OCI-LY1 (cell line): ENCODE results near the gene ZNF333.

ENCODE experiments used
- H2AFZ ChIP-seq: fragments of 200-600 bp; sonication (generic), shearing (Covaris generic); 2 replicates; pipeline ENCODE4 v1.6.0; 2014; ENCODE audit warnings: antibody characterized with exemption, mild to moderate bottlenecking, low read length
- H3F3A ChIP-seq: fragments of 200-600 bp; sonication (generic), shearing (Covaris generic); 2 replicates; pipeline ENCODE4 v1.6.0; 2014; ENCODE audit warnings: mild to moderate bottlenecking, antibody characterized with exemption, low read length, moderate library complexity; ENCODE audit not compliant: insufficient read depth
- H3K27ac ChIP-seq: fragments of 200-600 bp; sonication (generic); 2 replicates; pipeline ENCODE4 v1.5.1; 2014; ENCODE audit warnings: low read length, mixed run types, mild to moderate bottlenecking, low read depth; ENCODE audit not compliant: poor library complexity, severe bottlenecking
- H3K27me3 ChIP-seq: fragments of 200-600 bp; sonication (generic); 2 replicates; pipeline ENCODE4 v1.6.0; 2014; ENCODE audit warnings: antibody characterized with exemption, mild to moderate bottlenecking, low read length, moderate library complexity; ENCODE audit not compliant: insufficient read depth
- H3K36me3 ChIP-seq: fragments of 200-600 bp; sonication (generic); 2 replicates; pipeline ENCODE4 v1.6.1; 2014; ENCODE audit warnings: mild to moderate bottlenecking, antibody characterized with exemption, low read length, moderate library complexity, mixed read lengths; ENCODE audit not compliant: insufficient read depth
- H3K4me1 ChIP-seq: fragments of 200-600 bp; sonication (generic); 2 replicates; pipeline ENCODE4 v1.5.1; 2014; ENCODE audit warnings: mild to moderate bottlenecking, low read length, moderate library complexity; ENCODE audit not compliant: insufficient read depth, severe bottlenecking
- H3K4me2 ChIP-seq: fragments of 200-600 bp; sonication (generic), shearing (Covaris generic); 2 replicates; pipeline ENCODE4 v1.6.1; 2014; ENCODE audit warnings: low read length
- H3K4me3 ChIP-seq: fragments of 200-600 bp; sonication (generic); 2 replicates; pipeline ENCODE4 v1.5.1; 2014; ENCODE audit warnings: low read length, low read depth, mild to moderate bottlenecking, mixed read lengths; ENCODE audit not compliant: poor library complexity, severe bottlenecking
- H3K79me2 ChIP-seq: fragments of 200-600 bp; shearing (Covaris generic); 2 replicates; pipeline ENCODE4 v1.6.1; 2016; ENCODE audit warnings: mixed run types, low read length, mixed read lengths; ENCODE audit not compliant: insufficient read depth
- H3K9ac ChIP-seq: fragments of 200-600 bp; sonication (generic), shearing (Covaris generic); 2 replicates; pipeline ENCODE4 v1.6.1; 2014; ENCODE audit warnings: mild to moderate bottlenecking, low read length, mixed read lengths
- H3K9me2 ChIP-seq: fragments of 200-600 bp; sonication (generic), shearing (Covaris generic); 2 replicates; pipeline ENCODE4 v1.6.1; 2014; ENCODE audit warnings: low read depth, mild to moderate bottlenecking, low read length, mixed read lengths
- H3K9me3 ChIP-seq: fragments of 200-600 bp; shearing (Covaris generic); 2 replicates; pipeline ENCODE4 v1.6.1; 2014; ENCODE audit warnings: low read length, mixed read lengths
- H4K20me1 ChIP-seq: fragments of 200-600 bp; sonication (generic), shearing (Covaris generic); 2 replicates; pipeline ENCODE4 v1.6.0; 2016; ENCODE audit warnings: mild to moderate bottlenecking, low read length; ENCODE audit not compliant: insufficient read depth
- EZH2 ChIP-seq: fragments of 200-600 bp; sonication (generic), shearing (Covaris generic); IDR thresholded peaks from 2 replicates; pipeline ENCODE4 v1.8.0; 2017; ENCODE audit warnings: borderline replicate concordance, mixed run types, mild to moderate bottlenecking, antibody characterized with exemption, low read length, moderate library complexity, mixed read lengths
- TF ChIP-seq, protein P1 (sequence below): fragments of 200-600 bp; sonication (generic), shearing (Covaris generic); IDR thresholded peaks from 2 replicates; pipeline ENCODE4 v1.5.1; 2017; ENCODE audit warnings: mild to moderate bottlenecking, antibody characterized with exemption, low read length, moderate library complexity, mixed read lengths

Gene ZNF333

GRCh38 chr19:14700711-14701375, 11.0 kb downstream of the ZNF333 start:
- H3K9ac ChIP-seq: no peak overlapping the region
- H3K4me3 ChIP-seq: no peak overlapping the region

DNA sequence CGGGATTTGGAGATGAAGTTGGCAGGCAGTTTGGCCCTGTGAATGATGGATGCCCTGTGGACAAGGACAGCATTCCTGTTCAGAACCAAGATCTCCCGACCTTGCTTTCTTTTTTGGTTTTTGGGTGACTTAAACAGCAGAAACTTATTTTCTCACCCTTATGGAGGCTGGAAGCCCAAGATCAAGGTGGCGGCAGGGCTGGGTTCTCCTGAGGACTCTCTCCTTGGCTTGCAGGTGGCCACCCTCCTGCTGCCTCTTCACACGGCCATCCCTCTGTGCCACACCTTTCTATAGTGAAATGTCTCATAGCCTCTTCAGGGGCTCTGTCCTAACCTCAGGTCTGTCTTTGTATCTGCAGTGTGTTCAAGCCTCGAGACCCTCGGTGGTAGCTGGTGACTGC, 14.0 kb downstream of the ZNF333 start:
- H3F3A ChIP-seq: no peaks in the 10 kb centered on the region
- no peak overlapping the region for H3K9ac ChIP-seq
- no peaks in the 10 kb centered on the region for H3K27me3 ChIP-seq
- H2AFZ ChIP-seq: no peak overlapping the region
- H3K4me1 ChIP-seq: no peaks in the 10 kb centered on the region
- no peaks in the 10 kb centered on the region for H3K79me2 ChIP-seq
- TF ChIP-seq EZH2: no peak
- TF ChIP-seq, protein P1, sequence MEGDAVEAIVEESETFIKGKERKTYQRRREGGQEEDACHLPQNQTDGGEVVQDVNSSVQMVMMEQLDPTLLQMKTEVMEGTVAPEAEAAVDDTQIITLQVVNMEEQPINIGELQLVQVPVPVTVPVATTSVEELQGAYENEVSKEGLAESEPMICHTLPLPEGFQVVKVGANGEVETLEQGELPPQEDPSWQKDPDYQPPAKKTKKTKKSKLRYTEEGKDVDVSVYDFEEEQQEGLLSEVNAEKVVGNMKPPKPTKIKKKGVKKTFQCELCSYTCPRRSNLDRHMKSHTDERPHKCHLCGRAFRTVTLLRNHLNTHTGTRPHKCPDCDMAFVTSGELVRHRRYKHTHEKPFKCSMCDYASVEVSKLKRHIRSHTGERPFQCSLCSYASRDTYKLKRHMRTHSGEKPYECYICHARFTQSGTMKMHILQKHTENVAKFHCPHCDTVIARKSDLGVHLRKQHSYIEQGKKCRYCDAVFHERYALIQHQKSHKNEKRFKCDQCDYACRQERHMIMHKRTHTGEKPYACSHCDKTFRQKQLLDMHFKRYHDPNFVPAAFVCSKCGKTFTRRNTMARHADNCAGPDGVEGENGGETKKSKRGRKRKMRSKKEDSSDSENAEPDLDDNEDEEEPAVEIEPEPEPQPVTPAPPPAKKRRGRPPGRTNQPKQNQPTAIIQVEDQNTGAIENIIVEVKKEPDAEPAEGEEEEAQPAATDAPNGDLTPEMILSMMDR: no peak
- H3K36me3 ChIP-seq: peaks cover 74% of the 10 kb centered on the region
- no peak overlapping the region for H3K27ac ChIP-seq
- no peaks in the 10 kb centered on the region for H4K20me1 ChIP-seq
- no peaks in the 10 kb centered on the region for H3K9me2 ChIP-seq
- H3K4me3 ChIP-seq: no peak overlapping the region
- peaks cover 5% of the 10 kb centered on the region; the same call in 1 of the 2 replicates for H3K9me3 ChIP-seq
- no peak overlapping the region for H3K4me2 ChIP-seq

More at GRCh38 chr19:14700711-14701375, 11.0 kb downstream of the ZNF333 start:
- Histone ChIP-seq H3K4me1 (no peaks in the 10 kb centered on the region), H3K27me3 (no peaks in the 10 kb centered on the region), H2AFZ (no peak overlapping the region), H3K36me3 (peaks cover 68% of the 10 kb centered on the region), H3K79me2 (no peaks in the 10 kb centered on the region), H3F3A (no peaks in the 10 kb centered on the region), H3K9me3 (peaks cover 5% of the 10 kb centered on the region; the same call in 1 of the 2 replicates), H4K20me1 (no peaks in the 10 kb centered on the region), H3K27ac (no peak overlapping the region), H3K4me2 (no peak overlapping the region), H3K9me2 (no peaks in the 10 kb centered on the region)
- no peak for TF ChIP-seq EZH2
- TF ChIP-seq, protein P1: no peak

- H3K36me3 ChIP-seq: peaks cover 74% of the 10 kb centered on the region
- H3K9ac ChIP-seq: no peak overlapping the region
- H3K79me2 ChIP-seq: no peaks in the 10 kb centered on the region
- H3F3A ChIP-seq: no peaks in the 10 kb centered on the region
- H3K4me2 ChIP-seq: no peak overlapping the region
- no peak for TF ChIP-seq EZH2
- TF ChIP-seq, protein P1: no peak
- H3K27ac ChIP-seq: no peak overlapping the region
- no peaks in the 10 kb centered on the region for H3K27me3 ChIP-seq
- no peak overlapping the region for H2AFZ ChIP-seq
- H4K20me1 ChIP-seq: no peaks in the 10 kb centered on the region
- no peak overlapping the region for H3K4me3 ChIP-seq
- H3K9me3 ChIP-seq: peaks cover 5% of the 10 kb centered on the region; the same call in 1 of the 2 replicates
- H3K9me2 ChIP-seq: no peaks in the 10 kb centered on the region
- H3K4me1 ChIP-seq: no peaks in the 10 kb centered on the region
Observed at GRCh38 chr19:14704450-14704849, 14.6 kb downstream of the ZNF333 start.
